Stimulated activated naive CD8-positive, alpha-beta T cell treated with anti-CD3 and anti-CD28 coated beads, Interleukin-15, amount 100 ng/mL, for 72 hours (primary cell): ENCODE measurements around the gene NOC4L.
"Not testable (repeated sequence)": the region's sequence is repeated elsewhere in the genome, so short reads cannot be mapped to it uniquely, and the experiment has no call there.

Experiments
- ATAC-seq: fragments of 150-1000 bp; cut with Tn5 transposase; 2 replicates; pipeline ENCODE4 v1.10.0; 2021; ENCODE audit warnings: mild to moderate bottlenecking, moderate library complexity
- DNase-seq, 2 donors: peaks; one replicate each; pipeline ENCODE4 v3.0.0; 2021 to 2022
- H3K27ac Mint-ChIP-seq, 2 donors: one replicate each; pipeline ENCODE4 v1.8.0; 2022; ENCODE audit warnings: mild to moderate bottlenecking in 2 of 2, mixed read lengths in 2 of 2, moderate library complexity in 2 of 2
- H3K27me3 Mint-ChIP-seq: one replicate; pipeline ENCODE4 v1.8.0; 2022; ENCODE audit warnings: mixed read lengths
- H3K4me1 Mint-ChIP-seq: one replicate; pipeline ENCODE4 v1.8.0; 2022; ENCODE audit warnings: mild to moderate bottlenecking, mixed read lengths
- H3K4me3 Mint-ChIP-seq, 2 donors: one replicate each; pipeline ENCODE4 v1.8.0; 2022; ENCODE audit warnings: mild to moderate bottlenecking in 2 of 2, mixed read lengths in 2 of 2, moderate library complexity in 1 of 2
- H3K9me3 Mint-ChIP-seq, 2 donors: one replicate each; pipeline ENCODE4 v1.8.0; 2022; ENCODE audit warnings: mixed read lengths in 2 of 2

Gene NOC4L

DNA sequence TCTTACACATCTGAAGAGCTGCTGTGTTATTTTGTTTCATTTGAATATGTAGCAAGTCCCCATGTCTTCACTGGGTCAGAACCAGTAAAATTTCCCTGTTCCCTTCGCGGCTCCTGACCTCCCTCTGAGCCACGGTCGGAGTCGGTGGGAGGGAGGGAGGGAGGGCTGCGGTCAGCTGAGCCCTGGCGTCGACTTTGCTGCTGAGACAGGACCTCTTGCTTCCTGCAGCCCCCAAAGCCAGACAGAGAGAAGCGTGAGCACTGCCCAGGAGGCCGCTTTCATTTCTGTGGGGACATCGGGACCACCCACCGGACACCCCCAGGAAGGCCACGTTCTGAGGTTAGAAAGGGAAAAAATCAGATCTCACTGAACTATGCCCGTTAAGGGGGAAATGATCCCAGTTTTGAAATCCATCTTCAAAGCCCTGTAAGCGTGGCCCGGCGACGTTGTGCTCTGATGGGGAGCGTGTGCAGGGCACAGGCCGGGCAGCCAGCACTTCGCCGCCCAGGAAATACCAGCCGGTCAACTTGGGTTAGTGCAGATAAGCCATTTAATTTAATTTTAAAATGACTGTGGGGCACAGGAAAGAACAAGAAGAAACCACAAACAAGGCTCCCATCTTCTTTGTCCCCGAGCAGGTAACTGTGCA lies 42.1 kb downstream of the NOC4L start:
- Mint-ChIP-seq H3K4me1 (peaks cover 60% of the 10 kb centered on the region), H3K9me3 (no peaks in the 10 kb centered on the region), H3K27me3 (no peaks in the 10 kb centered on the region), H3K4me3 (peak overlapping the region; percentile 75 to 84), H3K27ac (peak overlapping the region; percentile 16 to 94)
- no peak for ATAC-seq
- DNase-seq: no peak

DNA sequence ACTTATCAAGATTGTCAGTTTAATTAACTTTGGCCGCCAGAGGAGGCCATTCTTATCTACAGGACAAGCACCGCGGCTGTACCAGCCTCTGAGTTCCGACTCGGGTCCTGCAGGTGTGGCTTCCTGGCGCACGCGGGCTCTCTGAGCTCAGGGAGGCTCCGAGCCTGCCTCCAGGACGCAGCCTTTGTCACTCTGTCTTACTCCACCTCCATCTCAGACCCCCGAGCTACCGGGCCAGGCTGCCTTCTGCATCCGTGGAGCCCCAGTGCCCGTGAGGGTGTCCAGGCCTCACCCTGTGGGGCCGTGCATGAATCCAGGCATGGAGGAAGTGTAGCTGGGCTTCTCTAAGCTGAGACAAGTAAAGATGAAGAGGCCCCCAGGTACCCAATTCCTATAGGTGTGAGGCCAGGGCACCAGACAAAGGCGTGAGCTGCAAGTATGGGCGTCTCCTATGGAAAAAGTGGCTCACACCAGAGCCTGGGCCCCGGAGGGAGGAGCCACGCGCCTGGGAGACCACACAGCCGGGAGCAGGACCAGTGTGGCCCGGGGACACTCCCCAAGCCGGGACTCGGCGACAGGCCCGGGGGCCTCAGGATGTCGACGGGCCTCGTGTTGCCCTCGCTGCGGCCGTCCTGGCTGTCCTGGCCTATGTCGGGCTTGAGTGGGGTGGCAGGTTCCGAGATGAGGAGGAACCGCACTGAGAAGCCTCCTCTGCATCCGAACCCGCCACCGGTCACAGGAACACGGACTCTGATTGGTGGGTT lies 42.8 kb downstream of the NOC4L start:
- peak overlapping the region; percentile 75 to 84 for H3K4me3 Mint-ChIP-seq
- H3K27me3 Mint-ChIP-seq: no peaks in the 10 kb centered on the region
- ATAC-seq (no peak), DNase-seq (peak in 1 of 2 donors; percentile 30)
- H3K27ac Mint-ChIP-seq: peak overlapping the region in 1 of 2 donors; percentile 21
- H3K9me3 Mint-ChIP-seq: no peaks in the 10 kb centered on the region
- peaks cover 59% of the 10 kb centered on the region for H3K4me1 Mint-ChIP-seq

GRCh38 chr12:132187646-132188450 lies 43.6 kb downstream of the NOC4L start:
- Mint-ChIP-seq H3K27me3 (no peaks in the 10 kb centered on the region), H3K4me3 (peak overlapping the region; percentile 85 to 89), H3K27ac (no peak overlapping the region), H3K9me3 (peaks cover 0 to 3% of the 10 kb centered on the region in 2 donors), H3K4me1 (peaks cover 59% of the 10 kb centered on the region)
- ATAC-seq (no peak), DNase-seq (no peak)

GRCh38 chr12:132188451-132188901 lies 44.2 kb downstream of the NOC4L start:
- no peaks in the 10 kb centered on the region for H3K27me3 Mint-ChIP-seq
- H3K27ac Mint-ChIP-seq: no peak overlapping the region
- peaks cover 59% of the 10 kb centered on the region for H3K4me1 Mint-ChIP-seq
- DNase-seq (no peak), ATAC-seq (no peak)
- peaks cover 4 to 9% of the 10 kb centered on the region in 2 donors for H3K9me3 Mint-ChIP-seq
- H3K4me3 Mint-ChIP-seq: peak overlapping the region; percentile 85 to 89

DNA sequence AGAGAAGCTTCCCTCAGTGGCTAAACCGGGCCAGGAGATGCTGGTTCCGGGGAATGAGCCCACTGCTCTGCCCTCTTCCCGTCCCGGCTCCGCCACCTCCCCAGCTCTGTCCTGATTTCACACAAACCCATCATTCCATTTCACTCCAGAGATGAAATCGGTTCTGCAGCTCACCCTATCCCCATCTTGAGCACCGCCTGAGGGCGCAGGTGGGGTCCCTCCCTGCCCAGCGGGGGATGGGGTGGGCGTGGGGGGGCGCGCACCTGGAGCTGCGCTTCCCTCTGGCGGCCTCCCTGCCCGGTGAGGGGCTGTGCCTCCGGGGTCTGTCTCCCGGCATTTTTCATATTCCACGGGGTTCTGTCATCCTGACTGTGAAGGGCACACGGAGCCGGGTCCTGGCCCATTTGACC lies 44.7 kb downstream of the NOC4L start:
- Mint-ChIP-seq H3K27me3 (no peaks in the 10 kb centered on the region), H3K27ac (no peak overlapping the region), H3K9me3 (peaks cover 7 to 14% of the 10 kb centered on the region in 2 donors), H3K4me1 (peaks cover 59% of the 10 kb centered on the region), H3K4me3 (peak overlapping the region; percentile 85 to 89)
- no peak for DNase-seq
- no peak for ATAC-seq

DNA sequence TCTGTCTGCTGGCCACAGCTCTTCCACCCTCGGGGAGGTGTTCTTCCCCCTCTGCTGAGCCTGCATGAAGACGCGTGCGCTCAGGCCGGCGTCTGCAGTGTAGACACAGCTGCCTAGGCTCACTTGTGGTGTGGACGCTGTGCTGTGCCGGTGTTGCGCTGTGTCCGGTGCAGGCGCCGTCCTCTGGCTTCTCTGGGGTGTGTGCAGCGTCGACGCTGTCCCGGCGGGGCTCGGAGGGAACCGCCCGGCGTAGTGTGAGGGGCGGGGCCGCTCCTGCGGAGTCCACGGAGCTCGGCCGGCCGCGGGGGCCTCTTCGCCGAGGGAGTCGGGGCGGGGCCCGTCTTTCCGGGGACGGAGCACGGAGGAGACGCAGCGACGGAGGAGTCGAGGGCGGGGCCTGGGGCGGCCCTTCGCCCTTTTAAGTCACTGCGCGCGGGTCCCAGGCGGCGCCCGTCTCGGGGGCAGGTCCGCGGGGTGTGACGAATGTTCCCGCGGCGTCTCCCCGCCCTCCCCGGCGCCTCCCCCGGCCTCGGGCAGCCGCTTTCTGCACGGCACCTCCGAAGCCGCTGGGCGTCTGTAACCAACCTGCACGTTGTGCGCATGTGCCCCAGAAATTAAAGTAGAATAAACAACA lies 45.2 kb downstream of the NOC4L start:
- Mint-ChIP-seq H3K4me1 (peaks cover 59% of the 10 kb centered on the region), H3K27ac (peak overlapping the region; percentile 92), H3K4me3 (peak overlapping the region; percentile 85 to 89), H3K27me3 (no peaks in the 10 kb centered on the region), H3K9me3 (peaks cover 12 to 19% of the 10 kb centered on the region in 2 donors)
- ATAC-seq (peak; percentile 94), DNase-seq (peak; percentile 94 to 95)

DNA sequence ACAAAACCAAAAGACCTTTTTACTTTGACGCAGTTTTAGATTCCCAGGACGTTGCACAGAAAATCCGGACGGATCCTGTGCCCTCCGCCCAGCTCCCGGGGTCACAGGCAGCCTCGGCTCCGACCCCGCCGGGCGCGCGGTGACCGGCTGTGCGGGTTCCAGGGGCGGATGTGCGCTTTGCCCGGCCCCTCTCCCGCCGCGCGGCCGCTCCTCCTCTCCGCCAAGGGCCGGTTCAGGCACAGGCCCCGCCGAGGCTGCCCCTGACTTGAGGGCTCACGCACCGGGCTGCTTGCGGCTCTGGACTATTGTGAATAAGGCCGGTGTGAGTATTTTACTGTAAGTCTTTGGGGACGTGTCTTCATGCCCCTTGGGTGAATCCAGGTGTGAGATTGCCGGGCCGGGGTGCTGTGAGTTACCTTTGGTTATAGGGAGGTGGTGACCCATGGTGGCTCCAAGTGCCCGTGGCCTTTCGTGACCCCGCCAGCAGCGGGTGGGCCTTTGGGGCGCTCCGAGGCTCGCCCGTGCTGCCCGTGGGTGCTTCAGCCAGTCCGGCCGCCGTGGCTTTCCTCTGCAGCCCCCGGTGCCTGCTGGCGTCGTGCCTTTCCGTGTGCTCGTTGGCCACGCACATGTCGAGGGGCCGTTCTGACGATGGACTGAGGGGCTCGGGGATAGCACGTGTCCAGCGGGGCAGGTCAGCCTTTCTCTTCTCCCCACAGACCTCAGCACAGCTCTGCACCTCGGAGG lies 45.9 kb downstream of the NOC4L start:
- H3K9me3 Mint-ChIP-seq: peaks cover 12 to 20% of the 10 kb centered on the region in 2 donors
- H3K27ac Mint-ChIP-seq: peak overlapping the region; percentile 92
- peak overlapping the region; percentile 85 to 89 for H3K4me3 Mint-ChIP-seq
- ATAC-seq (peak; percentile 29), DNase-seq (no peak)
- no peaks in the 10 kb centered on the region for H3K27me3 Mint-ChIP-seq
- H3K4me1 Mint-ChIP-seq: peaks cover 57% of the 10 kb centered on the region

GRCh38 chr12:132190834-132191500 lies 46.7 kb downstream of the NOC4L start:
- H3K4me3 Mint-ChIP-seq: peak overlapping the region; percentile 85 to 89
- no peak overlapping the region for H3K27ac Mint-ChIP-seq
- DNase-seq (no peak), ATAC-seq (no peak)
- H3K9me3 Mint-ChIP-seq: peaks cover 12 to 20% of the 10 kb centered on the region in 2 donors
- peaks cover 49% of the 10 kb centered on the region for H3K4me1 Mint-ChIP-seq
- no peaks in the 10 kb centered on the region for H3K27me3 Mint-ChIP-seq

GRCh38 chr12:132191715-132192553 lies 47.7 kb downstream of the NOC4L start:
- ATAC-seq: no peak
- Mint-ChIP-seq H3K4me1 (peaks cover 39% of the 10 kb centered on the region), H3K27me3 (no peaks in the 10 kb centered on the region), H3K27ac (no peak overlapping the region), H3K4me3 (no peak overlapping the region), H3K9me3 (peaks cover 12 to 20% of the 10 kb centered on the region in 2 donors)
- no peak for DNase-seq

DNA sequence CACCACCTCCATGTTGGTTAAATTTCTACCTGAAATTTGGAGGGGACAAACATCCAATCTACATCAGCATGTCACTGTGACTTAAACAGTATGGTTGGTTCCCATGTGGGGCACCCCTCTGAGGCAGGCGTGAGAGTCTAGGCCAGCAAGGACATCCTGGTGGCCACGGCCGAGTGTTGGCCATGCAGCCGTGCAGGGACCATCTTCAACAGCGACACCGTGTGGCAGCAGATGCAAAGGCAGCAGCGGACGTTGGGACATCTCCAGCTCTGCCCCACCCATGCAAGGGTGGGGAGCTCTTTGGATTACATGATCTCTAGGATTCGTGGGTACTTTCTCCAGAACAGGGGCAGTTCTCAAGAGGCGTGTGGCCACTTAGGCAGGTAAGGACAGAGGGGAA lies 49.8 kb downstream of the NOC4L start:
- no peak overlapping the region for H3K4me3 Mint-ChIP-seq
- DNase-seq (no peak), ATAC-seq (no peak)
- peaks cover 12 to 20% of the 10 kb centered on the region in 2 donors for H3K9me3 Mint-ChIP-seq
- H3K4me1 Mint-ChIP-seq: peaks cover 19% of the 10 kb centered on the region
- H3K27ac Mint-ChIP-seq: no peak overlapping the region
- no peaks in the 10 kb centered on the region for H3K27me3 Mint-ChIP-seq

- DNase-seq (no peak), ATAC-seq (no peak)
- H3K4me3 Mint-ChIP-seq: no peak overlapping the region
- H3K9me3 Mint-ChIP-seq: peaks cover 12 to 20% of the 10 kb centered on the region in 2 donors
- H3K27ac Mint-ChIP-seq: no peak overlapping the region
- peaks cover 14% of the 10 kb centered on the region for H3K4me1 Mint-ChIP-seq
- H3K27me3 Mint-ChIP-seq: no peaks in the 10 kb centered on the region
These were observed 50.3 kb downstream of the NOC4L start for GRCh38 chr12:132194556-132194955.

DNA sequence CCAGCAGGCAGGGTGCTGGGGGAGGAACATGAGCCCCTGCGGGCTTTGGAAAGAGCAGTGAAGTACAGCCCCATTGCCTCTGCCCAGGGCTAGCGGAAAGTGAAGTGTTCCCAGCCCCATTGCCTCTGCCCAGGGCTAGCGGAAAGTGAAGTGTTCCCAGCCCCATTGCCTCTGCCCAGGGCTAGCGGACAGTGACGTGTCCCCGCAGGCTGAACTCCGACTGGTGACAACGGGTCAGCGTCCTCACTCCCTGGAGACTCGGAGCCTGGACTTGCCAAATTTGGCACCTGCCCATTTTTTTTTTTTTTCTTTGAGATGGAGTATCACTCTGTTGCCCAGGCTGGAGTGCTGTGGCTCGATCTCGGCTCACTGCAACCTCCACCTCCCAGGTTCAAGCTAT lies 51.0 kb downstream of the NOC4L start:
- not testable (repeated sequence) for H3K4me3 Mint-ChIP-seq, ATAC-seq, DNase-seq, H3K27ac Mint-ChIP-seq, H3K27me3 Mint-ChIP-seq
- H3K9me3 Mint-ChIP-seq: peaks cover 12 to 20% of the 10 kb centered on the region in 2 donors
- peaks cover 11% of the 10 kb centered on the region for H3K4me1 Mint-ChIP-seq

- ATAC-seq: peak; percentile 8
- Mint-ChIP-seq H3K4me3 (no peak overlapping the region), H3K4me1 (peaks cover under 1% of the 10 kb centered on the region), H3K27ac (no peak overlapping the region), H3K9me3 (peaks cover 12 to 20% of the 10 kb centered on the region in 2 donors), H3K27me3 (no peaks in the 10 kb centered on the region)
- no peak for DNase-seq
These were observed 52.0 kb downstream of the NOC4L start for GRCh38 chr12:132196038-132196872.
